AG04450 (cell line): ENCODE measurements around the gene CHCHD2. TPM values are rescaled to one million over a fixed set of nuclear protein-coding genes. Genes with fewer than 3 reads are reported as not detected.
"Not testable (repeated sequence)": the region's sequence is repeated elsewhere in the genome, so short reads cannot be mapped to it uniquely, and the experiment has no call there.

ENCODE experiments used
- CTCF ChIA-PET: fragments of 300-600, 350-600 bp; formaldehyde crosslinking; extraction: SDS; loops from one replicate; lab custom pipeline; 2022; ENCODE audit warnings: antibody characterized with exemption, inconsistent platforms; lab: Charles Lee
- POLR2A ChIA-PET: fragments of 350-600 bp; formaldehyde crosslinking; extraction: SDS; loops from one replicate; lab custom pipeline; 2021; ENCODE audit warnings: antibody characterized with exemption, inconsistent platforms; lab: Yijun Ruan, JAX
- DNase-seq: peaks from one replicate; pipeline ENCODE4 v3.0.0-alpha.2; 2011; ENCODE audit warnings: low read depth, low spot score
- H3K27ac ChIP-seq: one replicate; pipeline ENCODE4 v1.5.1; 2012; ENCODE audit warnings: low read depth, low read length, control low read depth
- H3K27me3 ChIP-seq: one replicate; pipeline ENCODE4 v1.6.0; 2012; ENCODE audit warnings: low read length; ENCODE audit not compliant: control insufficient read depth, insufficient read depth
- H3K4me3 ChIP-seq: 2 replicates; pipeline ENCODE4 v1.5.1; 2011; ENCODE audit warnings: mild to moderate bottlenecking, low read depth, low read length, control low read depth
- H3K9me3 ChIP-seq: 2 replicates; pipeline ENCODE4 v1.5.1; 2012; ENCODE audit warnings: low read length; ENCODE audit not compliant: control insufficient read depth, insufficient read depth
- CTCF ChIP-seq: IDR thresholded peaks from 2 replicates; pipeline ENCODE4 v1.5.1; 2011; ENCODE audit warnings: low read depth, low read length, control low read depth, inconsistent platforms
- polyA plus RNA-seq: library from polyadenylated mRNA; depleted of rRNA; stranded (reverse); fragments of >200 nt; gene quantifications from 2 replicates; pipeline ENCODE4 v1.2.3, GENCODE V29; 2011

The CHCHD2 gene
- polyA plus RNA-seq, 1 experiment = 310 TPM

DNA sequence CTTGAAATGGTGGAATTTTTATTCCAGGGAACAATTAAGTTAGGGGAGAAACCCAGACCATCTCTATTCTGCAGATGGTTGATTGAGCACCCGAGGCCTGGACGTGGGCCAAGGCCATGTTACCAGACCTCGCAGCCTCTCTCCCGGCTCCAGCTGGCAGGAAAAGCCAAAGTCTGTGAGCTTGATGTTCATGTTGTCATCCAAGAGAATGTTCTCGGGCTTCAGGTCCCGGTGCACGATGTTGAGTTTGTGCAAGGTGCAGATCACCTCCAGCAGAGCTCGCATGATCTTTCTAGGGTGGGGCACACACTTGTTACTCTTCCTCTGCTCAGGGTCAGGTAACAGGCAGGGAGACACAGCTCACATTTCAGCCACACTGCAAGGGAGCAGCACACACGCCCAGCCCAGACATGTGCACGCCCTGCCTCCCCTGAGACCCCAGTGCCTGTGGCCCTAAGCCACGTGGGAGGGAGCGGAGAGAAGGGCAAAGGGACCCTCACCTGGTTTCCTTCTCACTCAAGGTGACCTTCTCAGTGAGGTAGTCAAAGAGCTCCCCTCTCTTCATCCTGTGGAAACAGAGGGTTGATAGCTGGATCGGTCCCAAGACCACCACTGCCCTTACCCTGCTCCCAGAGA lies 23.0 kb downstream of the CHCHD2 start:
- TF ChIP-seq CTCF = no peak
- ChIA-PET CTCF (interaction anchor here (1.1 to 2.0 kb wide), 2 partner anchors 9 to 10 kb away, joined by 3 to 23 read pairs; no protein-coding TSS in a partner anchor), POLR2A (interaction anchor here (0.7 to 0.9 kb wide), 2 partner anchors 10 to 1324 kb away, joined by 3 read pairs; partner anchors contain the start of gene PHKG1)
- Histone ChIP-seq H3K27ac (no peak overlapping the region), H3K27me3 (no peaks in the 10 kb centered on the region), H3K9me3 (no peaks in the 10 kb centered on the region), H3K4me3 (no peak overlapping the region)
- DNase-seq = no peak

DNA sequence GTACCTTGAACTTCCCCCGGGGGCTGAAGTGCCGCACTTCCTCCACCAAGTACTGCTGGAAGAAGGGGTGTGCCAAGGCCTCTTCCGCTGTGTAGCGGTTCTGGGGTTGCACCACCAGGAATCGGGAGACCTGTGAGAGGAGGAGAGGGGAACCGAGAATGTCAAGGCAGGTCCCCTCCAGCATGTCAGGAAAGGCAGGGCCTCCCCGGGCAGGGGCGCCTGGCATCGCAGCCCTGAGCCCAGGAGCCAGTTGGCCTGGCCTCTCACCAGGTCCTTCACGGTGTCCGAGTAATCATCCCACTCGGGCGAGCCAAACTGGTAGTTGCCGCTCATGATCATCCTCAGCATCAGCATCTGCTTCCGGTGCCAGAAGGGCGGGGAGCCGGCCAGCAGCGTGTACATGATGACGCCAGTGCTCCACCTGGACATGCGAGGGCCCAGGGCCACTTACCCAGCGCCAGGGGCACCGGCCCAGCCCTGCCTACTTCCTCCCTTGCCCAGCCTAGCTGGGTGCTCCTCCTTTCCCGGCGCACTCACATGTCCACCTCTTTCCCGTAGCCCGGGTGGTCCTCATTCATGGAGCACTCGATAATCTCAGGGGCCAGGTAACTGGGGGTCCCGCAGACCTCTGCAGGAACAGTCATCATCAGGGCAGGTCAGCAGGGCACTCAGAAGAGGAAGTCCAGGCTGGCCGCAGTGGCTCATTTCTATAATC lies 24.5 kb downstream of the CHCHD2 start:
- TF ChIP-seq CTCF = no peak
- no peak for DNase-seq
- H3K27me3 ChIP-seq = no peaks in the 10 kb centered on the region
- ChIA-PET CTCF (interaction anchor here (2.0 kb wide), 1 partner anchor 8 kb away, joined by 23 read pairs; no protein-coding TSS in a partner anchor), POLR2A (no interaction called here)
- no peak overlapping the region for H3K27ac ChIP-seq
- H3K4me3 ChIP-seq = no peak overlapping the region
- no peaks in the 10 kb centered on the region for H3K9me3 ChIP-seq

DNA sequence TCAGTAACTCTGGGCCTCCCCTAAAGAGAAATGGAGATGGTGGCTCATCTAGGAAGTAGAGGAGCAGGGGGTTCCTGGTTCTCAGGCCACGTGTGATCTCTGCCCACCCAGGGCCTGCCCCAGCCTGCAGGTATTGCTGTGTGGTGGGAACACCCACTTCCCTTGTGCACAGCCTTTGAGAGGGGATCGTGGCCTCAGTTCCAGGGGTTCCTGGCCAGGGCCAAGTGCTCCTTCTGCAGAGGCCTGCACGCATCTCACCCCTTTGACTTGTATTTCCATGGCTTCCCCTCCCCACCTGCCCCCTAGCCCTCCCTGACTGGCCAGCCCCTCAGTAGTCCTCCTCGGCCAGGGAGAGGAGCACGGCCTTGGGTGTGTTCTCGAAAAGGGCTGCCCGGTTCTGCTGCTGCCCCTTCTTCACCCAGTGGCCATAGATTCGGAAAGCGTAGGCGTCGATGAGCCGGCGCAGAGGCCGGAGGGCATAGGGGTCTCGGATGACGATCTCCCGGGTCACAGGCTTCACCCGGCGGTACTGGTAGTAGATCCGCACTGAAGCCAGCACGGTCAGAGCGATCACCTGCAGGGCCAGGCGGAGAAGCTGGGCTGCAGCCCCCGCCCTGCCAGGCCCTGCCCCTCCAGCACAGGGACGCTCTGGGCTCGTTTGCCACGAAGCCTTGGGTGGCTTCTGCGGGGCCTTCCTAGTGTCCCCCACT lies 25.4 kb downstream of the CHCHD2 start:
- H3K27me3 ChIP-seq, H3K4me3 ChIP-seq, H3K27ac ChIP-seq, POLR2A ChIA-PET, H3K9me3 ChIP-seq, DNase-seq: not testable (repeated sequence)
- CTCF ChIA-PET = interaction anchor here (0.7 to 2.2 kb wide), 4 partner anchors 15 to 439 kb away, joined by 4 to 6 read pairs (median 5); no protein-coding TSS in a partner anchor

- POLR2A ChIA-PET = interaction anchor here (0.6 to 0.7 kb wide), 2 partner anchors 22 to 27 kb away, joined by 3 to 6 read pairs; partner anchors contain the start of gene CHCHD2
Measured at GRCh38 chr7:56079450-56080185, 26.7 kb downstream of the CHCHD2 start.

More at GRCh38 chr7:56079450-56080185, 26.7 kb downstream of the CHCHD2 start:
- DNase-seq = no peak
- peak; percentile 89 for TF ChIP-seq CTCF
- Histone ChIP-seq H3K9me3 (no peaks in the 10 kb centered on the region), H3K27me3 (no peaks in the 10 kb centered on the region), H3K27ac (peak overlapping the region; percentile 31), H3K4me3 (no peak overlapping the region)
- CTCF ChIA-PET = interaction anchor here (0.5 to 2.5 kb wide), 10 partner anchors 13 to 83 kb away, joined by 4 to 23 read pairs (median 5); partner anchors contain the start of genes PHKG1 and PSPH
